H1 (cell line): ENCODE measurements around the gene CACNA1C. TPM values are rescaled to one million over a fixed set of nuclear protein-coding genes. Genes with fewer than 3 reads are reported as not detected.

Source experiments
- CTCF ChIA-PET: fragments of 300-600 bp; sonication (Branson Sonifier 250); formaldehyde crosslinking; loops from one replicate; lab custom pipeline; 2021; ENCODE audit not compliant: partially characterized antibody; lab: Charles Lee
- POLR2A ChIA-PET: fragments of 300-600 bp; sonication (Branson Sonifier 250); formaldehyde crosslinking; loops from one replicate; lab custom pipeline; 2021; ENCODE audit warnings: inconsistent platforms; ENCODE audit not compliant: partially characterized antibody; lab: Charles Lee
- DNase-seq, 2 experiments: peaks; one replicate each; pipeline versions ENCODE4 v3.0.0 to v3.0.0-alpha.2; 2010 to 2022; ENCODE audit warnings: low spot score in 2 of 2, low read depth in 1 of 2, mixed read lengths in 1 of 2
- FAIRE-seq: peaks from 2 replicates; lab custom pipeline; 2011; peaks lifted over from hg19 to GRCh38; lab: Jason Lieb, UNC
- H2AFZ ChIP-seq: 2 replicates; pipeline ENCODE4 v1.8.1; 2012; ENCODE audit warnings: low read length, inconsistent platforms
- H2AK5ac ChIP-seq: 2 replicates; pipeline ENCODE4 v1.6.1; 2013; ENCODE audit warnings: low read depth, low read length
- H2BK120ac ChIP-seq: replicated peaks from 2 replicates; pipeline ENCODE3; 2013; ENCODE audit warnings: low read depth, low read length, inconsistent platforms
- H2BK12ac ChIP-seq: 2 replicates; pipeline ENCODE4 v1.6.1; 2013; ENCODE audit warnings: low read depth, low read length
- H2BK15ac ChIP-seq: 2 replicates; pipeline ENCODE4 v1.6.1; 2013; ENCODE audit warnings: low read length
- H2BK20ac ChIP-seq: 2 replicates; pipeline ENCODE4 v1.6.1; 2013; ENCODE audit warnings: low read length
- H2BK5ac ChIP-seq: 2 replicates; pipeline ENCODE4 v1.6.1; 2013; ENCODE audit warnings: low read depth, low read length
- H3K14ac ChIP-seq: 2 replicates; pipeline ENCODE4 v1.6.1; 2013; ENCODE audit warnings: inconsistent platforms; ENCODE audit not compliant: insufficient read length
- H3K18ac ChIP-seq: 2 replicates; pipeline ENCODE4 v1.6.1; 2013; ENCODE audit warnings: low read length; ENCODE audit errors: extremely low read depth
- H3K23ac ChIP-seq: 2 replicates; pipeline ENCODE4 v1.6.1; 2013; ENCODE audit warnings: inconsistent platforms; ENCODE audit not compliant: insufficient read length
- H3K23me2 ChIP-seq: 2 replicates; pipeline ENCODE4 v1.6.1; 2013; ENCODE audit warnings: low read depth, low read length
- H3K27ac ChIP-seq: 2 replicates; pipeline ENCODE4 v1.6.1; 2011; ENCODE audit warnings: low read depth, low read length, inconsistent platforms
- H3K27me3 ChIP-seq, 4 experiments: replicated peaks in 1 of 4; 1 replicate in 1 of 4; 2 replicates in 3 of 4; pipeline versions ENCODE4 v1.6.1 to v1.8.1; 2011 to 2013; ENCODE audit warnings: low read length in 3 of 4, mild to moderate bottlenecking in 3 of 4, inconsistent platforms in 2 of 4, mixed read lengths in 2 of 4, moderate library complexity in 1 of 4; ENCODE audit not compliant: control insufficient read depth in 3 of 4, insufficient read depth in 3 of 4; ENCODE audit errors: extremely low read depth in 1 of 4
- H3K36me3 ChIP-seq, 4 experiments: 2 replicates each; pipeline versions ENCODE4 v1.6.1 to v1.8.1; 2011 to 2013; ENCODE audit warnings: mild to moderate bottlenecking in 4 of 4, low read length in 3 of 4, moderate library complexity in 2 of 4, control low read depth in 1 of 4, inconsistent platforms in 1 of 4; ENCODE audit not compliant: insufficient read depth in 4 of 4, control insufficient read depth in 2 of 4
- H3K4ac ChIP-seq: replicated peaks from 2 replicates; pipeline ENCODE3; 2013; ENCODE audit warnings: low read length, low read depth, mixed read lengths, inconsistent platforms; ENCODE audit not compliant: insufficient read length
- H3K4me1 ChIP-seq, 4 experiments: replicated peaks in 1 of 4; 1 replicate in 1 of 4; 2 replicates in 3 of 4; pipeline versions ENCODE4 v1.6.1 to v1.8.1; 2011 to 2013; ENCODE audit warnings: low read length in 3 of 4, inconsistent platforms in 2 of 4, mixed read lengths in 1 of 4; ENCODE audit not compliant: insufficient read depth in 4 of 4, control insufficient read depth in 3 of 4
- H3K4me2 ChIP-seq, 2 experiments: 2 replicates each; pipeline versions ENCODE4 v1.6.1 to v1.8.1; 2011 to 2013; ENCODE audit warnings: low read depth in 2 of 2, low read length in 2 of 2, control low read depth in 1 of 2, inconsistent platforms in 1 of 2, mild to moderate bottlenecking in 1 of 2; ENCODE audit not compliant: insufficient read depth in 1 of 2
- H3K4me3 ChIP-seq, 4 experiments: fragments of 200-600, 300-600 bp in 1 of 4; sonication (generic), shearing (Covaris generic), sonication (Bioruptor Twin) in 1 of 4; 2 replicates each; pipeline versions ENCODE4 v1.5.1 to v1.8.1; 2011 to 2016; ENCODE audit warnings: low read length in 4 of 4, low read depth in 3 of 4, control low read depth in 2 of 4, inconsistent platforms in 2 of 4, mild to moderate bottlenecking in 2 of 4, mixed read lengths in 1 of 4, moderate library complexity in 1 of 4; ENCODE audit not compliant: insufficient read depth in 2 of 4; ENCODE audit errors: extremely low read depth in 1 of 4
- H3K56ac ChIP-seq: replicated peaks from 2 replicates; pipeline ENCODE3; 2013; ENCODE audit warnings: low read depth, mild to moderate bottlenecking, mixed read lengths, low read length, inconsistent platforms; ENCODE audit not compliant: insufficient read length
- H3K79me1 ChIP-seq: 2 replicates; pipeline ENCODE4 v1.6.1; 2013; ENCODE audit warnings: low read depth, low read length, control low read depth
- H3K79me2 ChIP-seq, 2 experiments: 2 replicates each; pipeline versions ENCODE4 v1.6.1 to v1.8.1; 2012 to 2013; ENCODE audit warnings: low read length in 2 of 2, mild to moderate bottlenecking in 2 of 2, inconsistent platforms in 1 of 2; ENCODE audit not compliant: insufficient read depth in 2 of 2, control insufficient read depth in 1 of 2
- H3K9ac ChIP-seq, 4 experiments: replicated peaks in 1 of 4; 1 replicate in 1 of 4; 2 replicates in 3 of 4; pipeline versions ENCODE4 v1.6.1 to v1.8.1; 2011 to 2013; ENCODE audit warnings: low read depth in 3 of 4, low read length in 3 of 4, control low read depth in 2 of 4, mild to moderate bottlenecking in 2 of 4, moderate library complexity in 2 of 4, inconsistent platforms in 1 of 4; ENCODE audit errors: extremely low read depth in 1 of 4
- H3K9me3 ChIP-seq, 2 experiments: 2 replicates each; pipeline versions ENCODE4 v1.6.1 to v1.8.1; 2012 to 2013; ENCODE audit warnings: mild to moderate bottlenecking in 2 of 2, moderate library complexity in 2 of 2, control low read depth in 1 of 2, inconsistent platforms in 1 of 2, low read depth in 1 of 2, low read length in 1 of 2, mixed read lengths in 1 of 2; ENCODE audit not compliant: insufficient read depth in 2 of 2
- H4K20me1 ChIP-seq, 2 experiments: replicated peaks in 1 of 2; 2 replicates each; pipeline versions ENCODE3 to v1.8.1; 2011 to 2013; ENCODE audit warnings: inconsistent platforms in 2 of 2, low read length in 2 of 2, mild to moderate bottlenecking in 1 of 2; ENCODE audit not compliant: insufficient read depth in 2 of 2, control insufficient read depth in 1 of 2
- H4K5ac ChIP-seq: 2 replicates; pipeline ENCODE4 v1.6.1; 2013; ENCODE audit warnings: low read length, low read depth, mixed read lengths, inconsistent platforms; ENCODE audit not compliant: insufficient read length
- H4K8ac ChIP-seq: 2 replicates; pipeline ENCODE4 v1.8.0; 2013; ENCODE audit warnings: mild to moderate bottlenecking, moderate library complexity, low read length, inconsistent platforms; ENCODE audit not compliant: insufficient read depth; ENCODE audit errors: extremely low read depth
- H4K91ac ChIP-seq: replicated peaks from 2 replicates; pipeline ENCODE3; 2013; ENCODE audit warnings: low read length, mixed read lengths, inconsistent platforms; ENCODE audit not compliant: insufficient read length
- ATF2 ChIP-seq: IDR thresholded peaks from 2 replicates; pipeline ENCODE4 v1.6.1; 2012; ENCODE audit warnings: low read length, inconsistent platforms
- CBX5 ChIP-seq: fragments of 300-800, 300-1000 bp; sonication (generic); IDR thresholded peaks from 2 replicates; pipeline ENCODE4 v1.7.1; 2016; ENCODE audit warnings: antibody characterized with exemption, low read length, low read depth
- CEBPB ChIP-seq: IDR thresholded peaks from 2 replicates; pipeline ENCODE4 v1.6.1; 2012; ENCODE audit warnings: low read depth, low read length
- EP300 ChIP-seq, 2 experiments: IDR thresholded peaks; 1 replicate in 1 of 2; 2 replicates in 1 of 2; pipeline ENCODE4 v1.6.1; 2011 to 2012; ENCODE audit warnings: low read depth in 2 of 2, low read length in 2 of 2, mild to moderate bottlenecking in 2 of 2, borderline replicate concordance in 1 of 2, inconsistent platforms in 1 of 2, moderate library complexity in 1 of 2
- GTF2F1 ChIP-seq: IDR thresholded peaks from 2 replicates; pipeline ENCODE4 v1.6.1; 2012; ENCODE audit warnings: low read depth, low read length, improper control_type of control experiment, borderline replicate concordance
- PHF8 ChIP-seq: fragments of 200-600 bp; sonication (generic); conservative IDR thresholded peaks from 2 replicates; pipeline ENCODE4 v1.7.1; 2012; ENCODE audit warnings: low read depth, mild to moderate bottlenecking, inconsistent platforms, low read length, moderate library complexity
- POLR2A ChIP-seq, 2 experiments: IDR thresholded peaks; 1 replicate in 1 of 2; 2 replicates in 1 of 2; pipeline ENCODE4 v1.6.1; 2011; ENCODE audit warnings: low read depth in 2 of 2, low read length in 2 of 2, mild to moderate bottlenecking in 2 of 2; ENCODE audit errors: control extremely low read depth in 1 of 2
- RAD21 ChIP-seq, 2 experiments: IDR thresholded peaks in 1 of 2; conservative IDR thresholded peaks in 1 of 2; 2 replicates each; pipeline ENCODE4 v1.6.1; 2011; ENCODE audit warnings: low read depth in 2 of 2, low read length in 2 of 2, improper control_type of control experiment in 1 of 2, inconsistent platforms in 1 of 2, mild to moderate bottlenecking in 1 of 2, moderate library complexity in 1 of 2
- WGBS, 2 experiments: shearing (Covaris generic) in 1 of 2; methylation state at CpG; one replicate each; pipeline versions ENCODE4 v1.1.6 to v1.1.7; 2013 to 2015; ENCODE audit warnings: low lambda C conversion rate in 2 of 2, mixed read lengths in 2 of 2, inconsistent platforms in 1 of 2, low coverage in 1 of 2, missing lambda C conversion rate in 1 of 2; ENCODE audit not compliant: insufficient replicate concordance in 2 of 2, insufficient coverage in 1 of 2, insufficient read length in 1 of 2; ENCODE audit errors: extremely low coverage in 1 of 2, missing lambda C conversion rate in 1 of 2; 5-methylcytosine and 5-hydroxymethylcytosine counted together
- polyA plus RNA-seq, 7 experiments: library from polyadenylated mRNA; depleted of rRNA in 3 of 7; stranded (reverse) in 5 of 7; unstranded in 2 of 7; fragments of >200 nt in 5 of 7; fragments of 200-250 nt in 2 of 7; gene quantifications; 1 replicate in 5 of 7; 2 replicates in 1 of 7; 4 replicates in 1 of 7; pipeline versions ENCODE4 v1.2.1 to v1.2.3, GENCODE V29; 2011 to 2013; ENCODE audit warnings: missing spikeins in 2 of 7, mixed read lengths in 2 of 7
- total RNA-seq: library from RNA; stranded (reverse); fragmentation: NEBNext Ultra II Directional; extraction: Animal tissue kit (Norgen Biotek cat#: 25700); gene quantifications from 2 replicates; pipeline ENCODE4 v1.2.1, GENCODE V29; 2021
- TF ChIP-seq, protein P1 (sequence below), 3 experiments: IDR thresholded peaks; 1 replicate in 2 of 3; 2 replicates in 1 of 3; pipeline versions ENCODE4 v1.5.1 to v1.6.1; 2011; ENCODE audit warnings: low read length in 3 of 3, mild to moderate bottlenecking in 3 of 3, inconsistent platforms in 2 of 3, low read depth in 1 of 3, moderate library complexity in 1 of 3; ENCODE audit not compliant: insufficient read depth in 1 of 3; ENCODE audit errors: control extremely low read depth in 1 of 3

CACNA1C gene
- total and polyA plus RNA-seq, 2 of the 8 experiments (the other 6 are each of a cell fraction or from before 2014, with no cell fraction given), result 1.3 TPM

DNA sequence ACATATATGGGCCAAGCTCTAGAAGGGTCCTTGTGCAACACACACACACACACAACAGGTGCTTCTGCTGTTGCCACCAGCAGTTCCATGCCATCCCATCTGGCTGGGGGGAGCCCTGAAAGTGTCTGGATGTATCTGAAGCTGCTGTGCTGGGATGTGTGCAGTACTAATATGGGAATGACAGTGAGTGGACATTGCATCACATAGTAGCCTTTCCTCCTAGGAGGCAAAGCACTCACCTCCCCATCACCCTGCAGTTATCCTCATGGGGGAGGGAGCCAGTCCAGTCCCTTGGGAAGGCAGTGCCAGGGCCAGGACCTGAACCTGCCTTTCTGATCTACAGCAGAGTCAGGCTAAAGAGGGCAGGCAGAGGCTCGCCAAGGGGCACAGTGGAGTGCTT lies 208.9 kb downstream of the CACNA1C start:
- Histone ChIP-seq H3K4me2 (no peak overlapping the region), H3K27me3 (no peaks in the 10 kb centered on the region), H4K5ac (no peak overlapping the region), H2BK12ac (no peak overlapping the region), H3K79me1 (no peaks in the 10 kb centered on the region), H2BK20ac (no peak overlapping the region), H3K14ac (no peak overlapping the region), H2BK5ac (no peak overlapping the region), H3K36me3 (no peaks in the 10 kb centered on the region), H3K23ac (no peak overlapping the region), H3K79me2 (no peaks in the 10 kb centered on the region), H2AK5ac (no peak overlapping the region), H2BK15ac (no peak overlapping the region), H2AFZ (no peak overlapping the region), H4K91ac (no peak overlapping the region), H3K4me1 (peaks cover 0 to 3% (median 0%) of the 10 kb centered on the region in 4 experiments; a peak in 3 of 7 replicates), H3K4me3 (no peak overlapping the region), H3K18ac (no peak overlapping the region), H3K9ac (no peak overlapping the region), H3K4ac (no peak overlapping the region), H3K27ac (no peak overlapping the region), H2BK120ac (no peak overlapping the region), H3K9me3 (peaks cover 3% of the 10 kb centered on the region in 2 experiments; a peak in 3 of 4 replicates), H3K56ac (no peak overlapping the region), H3K23me2 (no peaks in the 10 kb centered on the region), H4K20me1 (no peaks in the 10 kb centered on the region), H4K8ac (no peak overlapping the region)
- POLR2A ChIA-PET, result no interaction called here
- no peak for FAIRE-seq
- CTCF ChIA-PET, result interaction anchor here (1.0 to 1.3 kb wide), 4 partner anchors 9 to 250 kb away, joined by 3 to 4 read pairs (median 3); no protein-coding TSS in a partner anchor
- 73% methylated on average over 1 of the region's 1 CpG; no CpG with 5 or more reads in 1 of the 2 experiments for WGBS, 2 experiments
- DNase-seq, result no peak
- TF ChIP-seq POLR2A (IDR thresholded peaks at IDR 0.05; ENCODE audit: control extremely low read depth in 1 of 2, low read depth in 2 of 2, low read length in 2 of 2) (no peak), RAD21 (IDR thresholded peaks at IDR 0.05 in 1 of 2, conservative IDR thresholded peaks at IDR 0.05 in 1 of 2; ENCODE audit: low read depth in 2 of 2, low read length in 2 of 2) (no peak), ATF2 (no peak), CEBPB (no peak), EP300 (IDR thresholded peaks at IDR 0.05; ENCODE audit: borderline replicate concordance in 1 of 2, low read depth in 2 of 2, low read length in 2 of 2) (no peak), GTF2F1 (no peak), PHF8 (no peak), CBX5 (no peak)
- TF ChIP-seq, protein P1, sequence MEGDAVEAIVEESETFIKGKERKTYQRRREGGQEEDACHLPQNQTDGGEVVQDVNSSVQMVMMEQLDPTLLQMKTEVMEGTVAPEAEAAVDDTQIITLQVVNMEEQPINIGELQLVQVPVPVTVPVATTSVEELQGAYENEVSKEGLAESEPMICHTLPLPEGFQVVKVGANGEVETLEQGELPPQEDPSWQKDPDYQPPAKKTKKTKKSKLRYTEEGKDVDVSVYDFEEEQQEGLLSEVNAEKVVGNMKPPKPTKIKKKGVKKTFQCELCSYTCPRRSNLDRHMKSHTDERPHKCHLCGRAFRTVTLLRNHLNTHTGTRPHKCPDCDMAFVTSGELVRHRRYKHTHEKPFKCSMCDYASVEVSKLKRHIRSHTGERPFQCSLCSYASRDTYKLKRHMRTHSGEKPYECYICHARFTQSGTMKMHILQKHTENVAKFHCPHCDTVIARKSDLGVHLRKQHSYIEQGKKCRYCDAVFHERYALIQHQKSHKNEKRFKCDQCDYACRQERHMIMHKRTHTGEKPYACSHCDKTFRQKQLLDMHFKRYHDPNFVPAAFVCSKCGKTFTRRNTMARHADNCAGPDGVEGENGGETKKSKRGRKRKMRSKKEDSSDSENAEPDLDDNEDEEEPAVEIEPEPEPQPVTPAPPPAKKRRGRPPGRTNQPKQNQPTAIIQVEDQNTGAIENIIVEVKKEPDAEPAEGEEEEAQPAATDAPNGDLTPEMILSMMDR (IDR thresholded peaks at IDR 0.05; ENCODE audit: control extremely low read depth in 1 of 3, insufficient read depth in 1 of 3, low read depth in 1 of 3, low read length in 3 of 3), result no peak
